ENCODE results near the gene FIS1. TPM values are rescaled to one million over a fixed set of nuclear protein-coding genes. Genes with fewer than 3 reads are reported as not detected.

Gene FIS1
- total and polyA plus RNA-seq, 11 donors = 204 to 491 (median 282) TPM

DNA sequence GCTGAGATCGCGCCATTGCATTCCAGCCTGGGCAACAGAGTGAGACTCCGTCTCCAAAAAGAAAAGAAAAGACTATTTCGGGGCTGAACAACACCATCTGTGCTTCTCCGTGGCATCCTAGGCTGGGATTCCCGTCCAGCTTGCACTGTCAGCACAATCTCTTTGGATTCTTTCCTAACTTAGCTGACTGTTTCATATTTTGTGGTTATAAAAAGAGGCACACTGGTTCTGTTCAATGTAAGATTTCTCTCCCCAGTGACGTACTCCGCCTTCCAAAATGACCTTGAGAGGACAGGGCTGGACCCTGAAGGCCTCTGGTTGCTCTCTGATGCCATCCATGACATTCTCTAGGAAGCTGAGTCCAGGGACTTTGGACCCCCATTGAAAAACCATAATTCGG lies 18.2 kb downstream of the FIS1 start:
- H3K4me3 ChIP-seq = no peak overlapping the region
- DNase-seq (no peak), ATAC-seq (no peak)
- no peaks in the 10 kb centered on the region for H3K9me3 ChIP-seq
- no peak for TF ChIP-seq POLR2A (IDR thresholded peaks at IDR 0.05)
- TF ChIP-seq, protein P1, sequence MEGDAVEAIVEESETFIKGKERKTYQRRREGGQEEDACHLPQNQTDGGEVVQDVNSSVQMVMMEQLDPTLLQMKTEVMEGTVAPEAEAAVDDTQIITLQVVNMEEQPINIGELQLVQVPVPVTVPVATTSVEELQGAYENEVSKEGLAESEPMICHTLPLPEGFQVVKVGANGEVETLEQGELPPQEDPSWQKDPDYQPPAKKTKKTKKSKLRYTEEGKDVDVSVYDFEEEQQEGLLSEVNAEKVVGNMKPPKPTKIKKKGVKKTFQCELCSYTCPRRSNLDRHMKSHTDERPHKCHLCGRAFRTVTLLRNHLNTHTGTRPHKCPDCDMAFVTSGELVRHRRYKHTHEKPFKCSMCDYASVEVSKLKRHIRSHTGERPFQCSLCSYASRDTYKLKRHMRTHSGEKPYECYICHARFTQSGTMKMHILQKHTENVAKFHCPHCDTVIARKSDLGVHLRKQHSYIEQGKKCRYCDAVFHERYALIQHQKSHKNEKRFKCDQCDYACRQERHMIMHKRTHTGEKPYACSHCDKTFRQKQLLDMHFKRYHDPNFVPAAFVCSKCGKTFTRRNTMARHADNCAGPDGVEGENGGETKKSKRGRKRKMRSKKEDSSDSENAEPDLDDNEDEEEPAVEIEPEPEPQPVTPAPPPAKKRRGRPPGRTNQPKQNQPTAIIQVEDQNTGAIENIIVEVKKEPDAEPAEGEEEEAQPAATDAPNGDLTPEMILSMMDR (IDR thresholded peaks at IDR 0.05) = no peak
- H3K27ac ChIP-seq = no peak overlapping the region
- WGBS, 4 donors = 92 to 94% (median 93%) methylated on average over 9 of the region's 9 CpGs
- intact Hi-C loops (cut with DNase I) = no loop called here
- H3K27me3 ChIP-seq = no peaks in the 10 kb centered on the region
- peaks cover 0 to 12% (median 3%) of the 10 kb centered on the region in 12 donors for H3K4me1 ChIP-seq
- H3K36me3 ChIP-seq = peaks cover 0 to 69% (median 56%) of the 10 kb centered on the region in 9 donors

DNA sequence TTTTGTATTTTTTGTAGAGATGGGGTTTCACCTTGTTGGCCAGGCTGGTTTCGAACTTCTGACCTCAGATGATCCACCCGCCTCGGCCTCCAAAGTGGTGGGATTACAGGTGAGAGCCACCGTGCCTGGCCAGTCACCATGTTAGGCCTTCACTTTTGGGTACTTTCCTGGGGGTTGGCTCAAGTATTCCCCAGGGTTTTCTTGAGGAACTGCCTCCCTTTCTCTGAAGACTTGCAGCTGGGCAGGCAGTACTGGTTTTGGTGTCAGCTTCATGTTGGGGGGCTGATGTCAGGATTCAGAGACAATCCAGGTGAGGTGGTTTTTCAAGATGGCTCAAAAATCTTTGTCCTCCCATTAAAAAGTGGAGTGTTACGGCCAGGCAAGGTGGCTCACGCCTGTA lies 19.2 kb downstream of the FIS1 start:
- Histone ChIP-seq H3K27me3 (no peaks in the 10 kb centered on the region), H3K36me3 (peaks cover 0 to 72% (median 56%) of the 10 kb centered on the region in 9 donors), H3K4me1 (peaks cover 0 to 4% (median 0%) of the 10 kb centered on the region in 12 donors), H3K4me3 (no peak overlapping the region), H3K27ac (no peak overlapping the region), H3K9me3 (no peaks in the 10 kb centered on the region)
- TF ChIP-seq, protein P1 (IDR thresholded peaks at IDR 0.05) = no peak
- no peak for TF ChIP-seq POLR2A (IDR thresholded peaks at IDR 0.05)
- intact Hi-C loops (cut with DNase I) = no loop called here
- no peak for ATAC-seq
- 91 to 98% (median 95%) methylated on average over 6 of the region's 6 CpGs for WGBS, 4 donors
- DNase-seq = no peak

DNA sequence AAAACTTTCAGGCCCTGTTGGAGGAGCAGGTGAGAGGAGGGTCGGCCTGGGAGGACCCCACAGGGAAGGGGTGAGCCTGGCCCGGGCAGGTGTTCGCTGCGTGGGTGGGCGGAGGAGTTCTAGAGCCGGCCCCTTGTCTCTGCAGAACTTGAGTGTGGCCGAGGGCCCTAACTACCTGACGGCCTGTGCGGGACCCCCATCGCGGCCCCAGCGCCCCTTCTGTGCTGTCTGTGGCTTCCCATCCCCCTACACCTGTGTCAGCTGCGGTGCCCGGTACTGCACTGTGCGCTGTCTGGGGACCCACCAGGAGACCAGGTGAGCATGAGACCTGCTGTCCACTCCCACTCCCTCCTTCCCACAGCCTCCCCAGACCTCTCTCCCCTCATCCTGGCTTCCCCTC lies 21.4 kb downstream of the FIS1 start:
- Histone ChIP-seq H3K4me3 (no peak overlapping the region), H3K4me1 (peaks cover 4 to 24% (median 15%) of the 10 kb centered on the region in 12 donors), H3K27me3 (no peaks in the 10 kb centered on the region), H3K27ac (no peak overlapping the region), H3K36me3 (peaks cover 0 to 66% (median 56%) of the 10 kb centered on the region in 9 donors), H3K9me3 (no peaks in the 10 kb centered on the region)
- intact Hi-C loops (cut with DNase I) = no loop called here
- DNase-seq = no peak
- TF ChIP-seq POLR2A (IDR thresholded peaks at IDR 0.05) = no peak
- TF ChIP-seq, protein P1 (IDR thresholded peaks at IDR 0.05) = no peak
- ATAC-seq = peak in 1 of 4 donors; percentile 11
- WGBS, 4 donors = 95 to 98% (median 96%) methylated on average over 15 of the region's 15 CpGs

DNA sequence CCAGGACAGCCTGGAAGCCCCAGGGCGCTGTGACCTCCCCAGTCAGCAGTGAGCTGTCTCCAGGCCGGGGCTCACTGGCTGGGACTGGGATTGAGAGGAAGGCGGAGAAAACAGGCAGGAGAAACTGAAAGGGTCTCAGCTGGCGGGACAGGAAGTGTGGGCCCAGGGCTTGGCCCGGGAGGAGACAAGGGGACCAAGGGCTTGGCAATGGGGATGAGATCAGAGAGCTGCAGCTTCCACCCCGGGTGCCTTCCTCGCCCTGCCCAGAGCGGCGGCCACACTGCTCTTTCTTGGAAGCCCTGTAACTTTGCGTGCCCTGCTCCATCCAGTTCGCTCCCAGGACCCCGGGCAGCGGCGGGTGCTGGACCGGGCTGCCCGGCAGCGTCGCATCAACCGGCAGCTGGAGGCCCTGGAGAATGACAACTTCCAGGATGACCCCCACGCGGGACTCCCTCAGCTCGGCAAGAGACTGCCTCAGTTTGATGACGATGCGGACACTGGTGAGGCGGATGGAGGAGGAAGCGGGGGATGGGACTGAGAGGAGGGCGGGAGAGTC lies 22.5 kb downstream of the FIS1 start:
- Histone ChIP-seq H3K9me3 (no peaks in the 10 kb centered on the region), H3K27me3 (no peaks in the 10 kb centered on the region), H3K4me3 (no peak overlapping the region), H3K4me1 (peaks cover 4 to 28% (median 18%) of the 10 kb centered on the region in 12 donors), H3K36me3 (peaks cover 0 to 58% (median 45%) of the 10 kb centered on the region in 9 donors), H3K27ac (no peak overlapping the region)
- WGBS, 4 donors = 80 to 87% (median 83%) methylated on average over 27 of the region's 27 CpGs
- intact Hi-C loops (cut with DNase I) = no loop called here
- ATAC-seq = no peak
- DNase-seq = no peak
- no peak for TF ChIP-seq POLR2A (IDR thresholded peaks at IDR 0.05)
- TF ChIP-seq, protein P1 (IDR thresholded peaks at IDR 0.05) = no peak
